Panc1 (cell line): ENCODE data around the gene UBAP1. TPM values are rescaled to one million over a fixed set of nuclear protein-coding genes. Genes with fewer than 3 reads are reported as not detected.
"Not testable (repeated sequence)": the region's sequence is repeated elsewhere in the genome, so short reads cannot be mapped to it uniquely, and the experiment has no call there.

Experiments used
- ATAC-seq: fragments of 200-7000 bp; cut with Tn5 transposase; 2 replicates; pipeline ENCODE4 v1.9.1; 2020; ENCODE audit warnings: mild to moderate bottlenecking, moderate library complexity
- BruUV-seq: library from RNA; stranded (reverse); fragments of 400-500 nt; replicated peaks from 2 replicates; lab custom pipeline; 2021; lab: Mats Ljungman, UMichigan
- CTCF ChIA-PET: fragments of 300-600 bp; sonication (Branson Sonifier 250); formaldehyde crosslinking; loops from one replicate; lab custom pipeline; 2022; ENCODE audit warnings: antibody characterized with exemption; lab: Charles Lee
- POLR2A ChIA-PET: fragments of 300-600 bp; sonication (Branson Sonifier 250); formaldehyde crosslinking; loops from one replicate; lab custom pipeline; 2022; ENCODE audit warnings: antibody characterized with exemption; lab: Charles Lee
- DNase-seq: peaks from one replicate; pipeline ENCODE4 v3.0.0-alpha.2; 2010; ENCODE audit warnings: low read depth, low spot score
- H3K27ac ChIP-seq: 2 replicates; pipeline ENCODE4 v1.5.1; 2011; ENCODE audit warnings: mild to moderate bottlenecking, low read length, inconsistent platforms
- H3K27me3 ChIP-seq: fragments of 200-500 bp; sonication (Bioruptor generic); 2 replicates; pipeline ENCODE4 v1.6.0; 2014; ENCODE audit warnings: low read length, inconsistent platforms; ENCODE audit not compliant: control insufficient read depth, insufficient read depth
- H3K36me3 ChIP-seq: fragments of 200-500 bp; sonication (Bioruptor generic); 2 replicates; pipeline ENCODE4 v1.5.1; 2014; ENCODE audit warnings: inconsistent platforms, mild to moderate bottlenecking, low read length, moderate library complexity; ENCODE audit not compliant: control insufficient read depth, insufficient read depth
- H3K4me1 ChIP-seq: 2 replicates; pipeline ENCODE4 v1.5.1; 2011; ENCODE audit warnings: inconsistent platforms, mild to moderate bottlenecking, low read length, moderate library complexity; ENCODE audit not compliant: control insufficient read depth, insufficient read depth
- H3K4me3 ChIP-seq, 2 experiments: 2 replicates each; pipeline ENCODE4 v1.5.1; 2011 to 2012; ENCODE audit warnings: low read depth in 2 of 2, low read length in 2 of 2, mild to moderate bottlenecking in 2 of 2, inconsistent platforms in 1 of 2, moderate library complexity in 1 of 2
- H3K9me3 ChIP-seq: fragments of 200-500 bp; sonication (Bioruptor generic); 2 replicates; pipeline ENCODE4 v1.5.1; 2014; ENCODE audit warnings: low read depth, mild to moderate bottlenecking, inconsistent platforms, low read length, moderate library complexity; ENCODE audit not compliant: control insufficient read depth, insufficient read depth
- POLR2AphosphoS5 ChIP-seq: IDR thresholded peaks from 2 replicates; pipeline ENCODE4 v1.6.1; 2012; ENCODE audit warnings: mild to moderate bottlenecking, low read depth, low read length, moderate library complexity
- SIN3A ChIP-seq: IDR thresholded peaks from 2 replicates; pipeline ENCODE4 v1.6.1; 2012; ENCODE audit warnings: low read depth, mild to moderate bottlenecking, low read length, moderate library complexity, borderline replicate concordance; ENCODE audit not compliant: insufficient read depth
- TCF7L2 ChIP-seq: IDR thresholded peaks from 2 replicates; pipeline ENCODE4 v1.6.1; 2011; ENCODE audit warnings: mild to moderate bottlenecking, low read depth, low read length, inconsistent platforms
- in situ Hi-C: cut with HindIII; loops from 2 replicates; pipeline ENCODE4 v1.10.0; 2016; ENCODE audit warnings: low sequenced_read_pairs, low pct_unique_long_range_greater_than_20kb
- intact Hi-C: fragments of 100-400 bp; cut with micrococcal nuclease; formaldehyde crosslinking; loops from one replicate; pipeline ENCODE4 v1.10.0; 2022; ENCODE audit not compliant: unreplicated experiment
- total RNA-seq: library from RNA; stranded (reverse); gene quantifications from one replicate; pipeline ENCODE4 v1.2.1, GENCODE V29; 2021; ENCODE audit not compliant: unreplicated experiment
- TF ChIP-seq, protein P1 (sequence below): fragments of 450-650 bp; IDR thresholded peaks from 2 replicates; pipeline ENCODE4 v1.5.1; 2017; ENCODE audit warnings: mild to moderate bottlenecking
- TF ChIP-seq, protein P2 (sequence below), 2 experiments: IDR thresholded peaks; 2 replicates each; pipeline ENCODE4 v1.6.1; 2011 to 2012; ENCODE audit warnings: low read depth in 2 of 2, control low read depth in 1 of 2, low read length in 1 of 2, mild to moderate bottlenecking in 1 of 2, moderate library complexity in 1 of 2; ENCODE audit not compliant: insufficient read depth in 1 of 2

The UBAP1 gene
- total RNA-seq, 1 experiment from 2014 or later: 55.3 TPM

DNA sequence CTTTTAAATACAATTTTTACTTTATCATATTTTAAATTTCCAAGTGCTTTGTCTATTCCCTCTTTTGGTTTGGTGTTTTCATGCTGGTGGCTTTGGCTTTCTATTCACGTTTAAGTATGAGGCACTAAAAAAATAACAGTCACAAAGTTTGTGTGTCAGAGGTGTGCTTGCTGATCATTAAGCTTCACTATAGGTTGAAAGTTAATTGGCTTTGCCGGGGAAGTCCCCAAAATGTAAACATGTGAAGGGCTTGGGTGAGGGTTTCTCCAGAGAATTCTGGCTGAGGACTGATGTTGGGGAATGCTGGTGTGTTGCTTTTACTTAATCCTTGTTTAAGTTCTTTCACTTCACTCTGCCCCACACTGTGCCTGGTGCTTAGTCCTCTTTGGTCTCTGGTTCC, 66.4 kb downstream of the UBAP1 start:
- BruUV-seq, in situ Hi-C loops, H3K27ac ChIP-seq, ATAC-seq, H3K4me3 ChIP-seq, intact Hi-C loops, H3K4me1 ChIP-seq, DNase-seq, H3K27me3 ChIP-seq, POLR2A ChIA-PET, H3K36me3 ChIP-seq, H3K9me3 ChIP-seq, CTCF ChIA-PET: not testable (repeated sequence)

DNA sequence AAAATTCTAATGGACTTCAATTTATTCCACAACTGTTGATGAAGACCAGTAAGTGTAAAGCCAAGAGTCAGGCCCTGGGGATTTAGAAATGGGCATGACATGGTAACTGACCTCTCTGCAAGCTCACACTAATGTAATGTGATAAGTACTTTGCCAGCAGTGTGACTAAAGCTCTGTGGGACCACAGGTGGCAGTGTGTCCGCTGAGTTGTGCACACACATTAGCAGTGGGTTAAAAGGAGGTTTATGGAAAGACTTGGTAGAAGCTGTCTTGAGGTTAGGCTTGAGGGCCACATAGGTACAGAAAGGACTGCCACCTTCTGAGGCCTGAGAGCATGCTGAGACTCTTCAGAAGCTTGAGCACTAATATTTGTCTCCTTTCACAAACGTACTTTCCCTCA, 67.6 kb downstream of the UBAP1 start:
- H3K4me1 ChIP-seq: no peaks in the 10 kb centered on the region; the same call in 1 of the 2 replicates
- H3K27ac ChIP-seq: no peak overlapping the region
- TSS peak; percentile 26 for BruUV-seq
- CTCF ChIA-PET: interaction anchor here (0.7 kb wide), 1 partner anchor 257 kb away, joined by 3 read pairs; no protein-coding TSS in a partner anchor
- TF ChIP-seq, protein P1, sequence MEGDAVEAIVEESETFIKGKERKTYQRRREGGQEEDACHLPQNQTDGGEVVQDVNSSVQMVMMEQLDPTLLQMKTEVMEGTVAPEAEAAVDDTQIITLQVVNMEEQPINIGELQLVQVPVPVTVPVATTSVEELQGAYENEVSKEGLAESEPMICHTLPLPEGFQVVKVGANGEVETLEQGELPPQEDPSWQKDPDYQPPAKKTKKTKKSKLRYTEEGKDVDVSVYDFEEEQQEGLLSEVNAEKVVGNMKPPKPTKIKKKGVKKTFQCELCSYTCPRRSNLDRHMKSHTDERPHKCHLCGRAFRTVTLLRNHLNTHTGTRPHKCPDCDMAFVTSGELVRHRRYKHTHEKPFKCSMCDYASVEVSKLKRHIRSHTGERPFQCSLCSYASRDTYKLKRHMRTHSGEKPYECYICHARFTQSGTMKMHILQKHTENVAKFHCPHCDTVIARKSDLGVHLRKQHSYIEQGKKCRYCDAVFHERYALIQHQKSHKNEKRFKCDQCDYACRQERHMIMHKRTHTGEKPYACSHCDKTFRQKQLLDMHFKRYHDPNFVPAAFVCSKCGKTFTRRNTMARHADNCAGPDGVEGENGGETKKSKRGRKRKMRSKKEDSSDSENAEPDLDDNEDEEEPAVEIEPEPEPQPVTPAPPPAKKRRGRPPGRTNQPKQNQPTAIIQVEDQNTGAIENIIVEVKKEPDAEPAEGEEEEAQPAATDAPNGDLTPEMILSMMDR: no peak
- TF ChIP-seq, protein P2, sequence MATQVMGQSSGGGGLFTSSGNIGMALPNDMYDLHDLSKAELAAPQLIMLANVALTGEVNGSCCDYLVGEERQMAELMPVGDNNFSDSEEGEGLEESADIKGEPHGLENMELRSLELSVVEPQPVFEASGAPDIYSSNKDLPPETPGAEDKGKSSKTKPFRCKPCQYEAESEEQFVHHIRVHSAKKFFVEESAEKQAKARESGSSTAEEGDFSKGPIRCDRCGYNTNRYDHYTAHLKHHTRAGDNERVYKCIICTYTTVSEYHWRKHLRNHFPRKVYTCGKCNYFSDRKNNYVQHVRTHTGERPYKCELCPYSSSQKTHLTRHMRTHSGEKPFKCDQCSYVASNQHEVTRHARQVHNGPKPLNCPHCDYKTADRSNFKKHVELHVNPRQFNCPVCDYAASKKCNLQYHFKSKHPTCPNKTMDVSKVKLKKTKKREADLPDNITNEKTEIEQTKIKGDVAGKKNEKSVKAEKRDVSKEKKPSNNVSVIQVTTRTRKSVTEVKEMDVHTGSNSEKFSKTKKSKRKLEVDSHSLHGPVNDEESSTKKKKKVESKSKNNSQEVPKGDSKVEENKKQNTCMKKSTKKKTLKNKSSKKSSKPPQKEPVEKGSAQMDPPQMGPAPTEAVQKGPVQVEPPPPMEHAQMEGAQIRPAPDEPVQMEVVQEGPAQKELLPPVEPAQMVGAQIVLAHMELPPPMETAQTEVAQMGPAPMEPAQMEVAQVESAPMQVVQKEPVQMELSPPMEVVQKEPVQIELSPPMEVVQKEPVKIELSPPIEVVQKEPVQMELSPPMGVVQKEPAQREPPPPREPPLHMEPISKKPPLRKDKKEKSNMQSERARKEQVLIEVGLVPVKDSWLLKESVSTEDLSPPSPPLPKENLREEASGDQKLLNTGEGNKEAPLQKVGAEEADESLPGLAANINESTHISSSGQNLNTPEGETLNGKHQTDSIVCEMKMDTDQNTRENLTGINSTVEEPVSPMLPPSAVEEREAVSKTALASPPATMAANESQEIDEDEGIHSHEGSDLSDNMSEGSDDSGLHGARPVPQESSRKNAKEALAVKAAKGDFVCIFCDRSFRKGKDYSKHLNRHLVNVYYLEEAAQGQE (IDR thresholded peaks at IDR 0.05; ENCODE audit: insufficient read depth in 1 of 2, low read depth in 2 of 2, low read length in 1 of 2): no peak
- TF ChIP-seq POLR2AphosphoS5 (no peak), SIN3A (no peak), TCF7L2 (no peak)
- DNase-seq (no peak), ATAC-seq (no peak)
- H3K9me3 ChIP-seq: no peaks in the 10 kb centered on the region
- peaks cover 13% of the 10 kb centered on the region for H3K36me3 ChIP-seq
- POLR2A ChIA-PET: interaction anchor here (0.6 kb wide), 1 partner anchor 30 kb away, joined by 17 read pairs; no protein-coding TSS in a partner anchor
- in situ Hi-C loops (no loop called here), intact Hi-C loops (no loop called here)
- no peaks in the 10 kb centered on the region for H3K27me3 ChIP-seq
- no peak overlapping the region for H3K4me3 ChIP-seq

DNA sequence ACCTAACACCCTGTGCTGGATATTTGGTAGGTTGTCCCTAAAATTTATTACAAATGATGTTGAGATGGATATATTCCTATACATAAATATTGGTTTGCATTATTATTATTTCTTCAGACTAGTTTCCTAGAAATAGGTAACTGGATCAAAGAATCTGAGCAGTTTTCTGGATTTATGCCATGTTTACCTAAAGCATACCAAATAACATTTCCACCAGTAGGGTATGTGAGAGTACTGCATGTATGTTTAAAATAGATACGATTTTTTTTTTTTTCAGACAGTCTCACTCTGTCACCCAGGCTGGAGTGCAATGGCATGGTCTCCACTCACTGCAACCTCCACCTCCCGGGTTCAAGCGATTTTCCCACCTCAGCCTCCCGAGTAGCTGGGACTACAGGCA, 68.9 kb downstream of the UBAP1 start:
- ATAC-seq, H3K27ac ChIP-seq, BruUV-seq, H3K27me3 ChIP-seq, in situ Hi-C loops, H3K36me3 ChIP-seq, H3K4me1 ChIP-seq, H3K9me3 ChIP-seq, POLR2A ChIA-PET, H3K4me3 ChIP-seq, DNase-seq, intact Hi-C loops, CTCF ChIA-PET: not testable (repeated sequence)
